GM12801 (cell line): ENCODE measurements around the gene TOR3A.

Experiments
- TF ChIP-seq, protein P1 (sequence below): IDR thresholded peaks from one replicate; pipeline ENCODE4 v1.5.1; 2011; ENCODE audit warnings: control low read depth; ENCODE audit not compliant: insufficient read length; ENCODE audit errors: extremely low read depth

TOR3A gene

DNA sequence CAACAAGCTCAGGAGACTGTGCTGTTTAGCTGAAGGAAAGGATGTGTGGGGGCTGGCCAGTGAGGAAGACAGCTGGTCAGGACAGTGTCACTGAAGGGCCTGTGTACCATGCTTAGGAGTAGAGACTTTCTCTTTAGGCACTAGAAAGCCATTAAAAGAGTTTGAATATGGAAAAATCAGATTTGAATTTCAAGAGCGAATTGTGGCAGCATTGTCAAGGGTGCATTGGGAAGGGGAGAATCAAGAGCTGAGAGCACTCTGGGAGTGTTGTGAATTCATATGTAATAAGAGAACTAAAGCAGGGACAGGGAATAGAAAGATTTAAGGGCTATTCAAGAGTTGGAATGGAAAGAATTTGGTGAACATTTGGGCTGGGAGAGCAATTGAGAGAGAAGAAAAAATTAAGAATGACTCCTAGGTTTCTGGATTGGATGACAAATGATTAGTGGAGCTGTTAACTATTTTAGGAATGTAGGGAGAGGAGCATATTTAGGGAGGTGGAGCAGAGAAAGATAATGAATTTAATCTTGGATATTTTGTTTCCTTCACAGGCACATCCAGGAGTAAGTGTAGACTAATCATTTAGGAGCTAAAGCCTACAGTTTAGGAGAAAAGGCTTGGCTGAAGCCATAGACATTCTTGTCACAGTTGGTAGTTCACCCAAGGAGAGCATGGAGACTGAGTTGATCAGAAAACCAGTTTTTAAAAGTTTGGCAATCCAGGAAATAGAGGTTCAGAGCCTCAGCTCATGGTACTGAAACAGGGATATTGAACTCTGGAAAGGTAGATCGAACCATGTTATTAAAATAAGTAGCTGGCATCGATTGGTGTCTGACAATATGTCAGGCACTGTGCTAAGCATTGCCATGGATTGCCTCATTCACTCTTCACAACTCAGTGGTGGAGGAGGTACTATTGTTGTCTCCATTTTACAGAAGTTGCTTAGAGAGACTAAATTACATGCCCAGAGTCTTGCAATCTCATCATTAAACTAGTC lies 23.1 kb upstream of the TOR3A start:
- TF ChIP-seq, protein P1, sequence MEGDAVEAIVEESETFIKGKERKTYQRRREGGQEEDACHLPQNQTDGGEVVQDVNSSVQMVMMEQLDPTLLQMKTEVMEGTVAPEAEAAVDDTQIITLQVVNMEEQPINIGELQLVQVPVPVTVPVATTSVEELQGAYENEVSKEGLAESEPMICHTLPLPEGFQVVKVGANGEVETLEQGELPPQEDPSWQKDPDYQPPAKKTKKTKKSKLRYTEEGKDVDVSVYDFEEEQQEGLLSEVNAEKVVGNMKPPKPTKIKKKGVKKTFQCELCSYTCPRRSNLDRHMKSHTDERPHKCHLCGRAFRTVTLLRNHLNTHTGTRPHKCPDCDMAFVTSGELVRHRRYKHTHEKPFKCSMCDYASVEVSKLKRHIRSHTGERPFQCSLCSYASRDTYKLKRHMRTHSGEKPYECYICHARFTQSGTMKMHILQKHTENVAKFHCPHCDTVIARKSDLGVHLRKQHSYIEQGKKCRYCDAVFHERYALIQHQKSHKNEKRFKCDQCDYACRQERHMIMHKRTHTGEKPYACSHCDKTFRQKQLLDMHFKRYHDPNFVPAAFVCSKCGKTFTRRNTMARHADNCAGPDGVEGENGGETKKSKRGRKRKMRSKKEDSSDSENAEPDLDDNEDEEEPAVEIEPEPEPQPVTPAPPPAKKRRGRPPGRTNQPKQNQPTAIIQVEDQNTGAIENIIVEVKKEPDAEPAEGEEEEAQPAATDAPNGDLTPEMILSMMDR, result no peak

DNA sequence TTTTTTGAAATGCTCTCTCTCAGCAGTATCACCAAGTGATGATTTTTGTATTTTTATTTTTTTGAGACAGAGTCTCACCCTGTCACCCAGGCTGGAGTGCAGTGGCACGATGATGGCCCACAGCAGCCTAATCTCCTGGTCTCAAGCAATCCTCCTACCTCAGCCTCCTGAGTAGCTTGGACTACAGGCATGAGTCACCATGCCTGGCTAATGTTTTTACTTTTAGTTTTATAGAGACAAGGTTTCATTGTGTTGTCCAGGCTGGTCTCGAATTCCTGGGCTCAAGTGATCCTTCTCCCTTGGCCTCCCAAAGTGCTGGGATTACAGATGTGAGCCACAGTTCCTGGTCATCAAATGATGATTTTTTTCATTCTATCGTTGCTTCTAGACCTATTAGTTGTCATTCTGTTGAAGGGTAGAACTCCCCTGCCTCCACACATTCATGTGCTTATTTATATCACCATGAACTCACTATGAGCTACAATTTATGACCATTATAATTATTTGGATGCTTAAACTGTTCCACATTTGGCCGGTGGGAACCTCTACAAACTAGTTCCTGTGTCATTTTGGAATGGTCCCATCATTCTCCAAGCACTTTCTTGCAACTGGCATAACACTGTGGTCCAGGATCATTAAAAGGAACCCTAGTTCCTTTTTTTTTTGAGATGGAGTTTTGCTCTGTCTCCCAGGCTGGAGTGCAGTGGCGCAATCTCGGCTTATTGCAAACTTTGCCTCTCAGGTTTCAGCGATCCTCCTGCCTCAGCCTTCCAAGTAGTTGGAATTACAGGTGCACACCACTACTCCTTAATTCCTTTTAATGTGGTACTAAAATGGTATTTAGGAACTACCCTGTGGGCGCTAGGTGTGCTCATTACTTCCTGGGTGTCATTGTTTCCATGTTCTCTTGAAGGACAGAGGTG lies 20.2 kb upstream of the TOR3A start:
- TF ChIP-seq, protein P1, result no peak

DNA sequence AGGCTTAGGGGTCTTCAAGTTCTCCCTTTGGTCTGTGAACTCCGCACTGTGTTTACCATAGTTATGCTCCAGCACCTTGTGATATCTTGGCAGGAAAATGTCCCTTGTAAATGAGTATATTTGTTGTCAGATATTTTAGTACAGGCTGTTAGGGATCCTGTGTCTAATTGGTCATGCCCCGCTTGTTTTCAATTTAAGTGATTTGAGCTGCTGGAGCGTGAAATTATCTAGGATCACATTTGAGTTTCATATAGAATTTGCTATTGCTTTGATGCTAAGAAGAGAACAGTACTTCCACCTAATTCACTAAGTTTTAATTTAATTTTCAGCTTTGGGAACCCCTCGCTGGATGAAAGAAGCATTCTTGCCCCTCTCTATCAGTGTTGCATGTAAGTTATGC lies 15.4 kb upstream of the TOR3A start:
- TF ChIP-seq, protein P1, result no peak

DNA sequence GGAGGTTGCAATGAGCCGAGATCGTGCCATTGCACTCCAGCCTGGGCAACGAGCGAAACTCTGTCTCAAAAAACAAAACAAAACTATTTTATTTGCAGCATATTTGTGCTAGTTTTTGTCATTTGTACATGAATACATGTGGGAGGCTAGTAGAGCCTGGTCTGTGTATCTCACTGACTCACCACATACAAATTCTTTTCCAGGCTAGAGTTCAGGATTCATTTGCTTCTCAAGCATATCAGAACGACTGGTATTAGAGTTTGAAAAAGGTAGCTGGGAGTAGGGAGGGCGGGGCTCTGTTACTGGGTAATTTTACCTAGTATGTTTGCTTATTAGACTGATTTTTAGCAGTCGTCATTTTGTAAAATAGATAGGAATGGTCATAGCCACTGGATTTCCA lies 4.5 kb upstream of the TOR3A start:
- TF ChIP-seq, protein P1, result no peak

DNA sequence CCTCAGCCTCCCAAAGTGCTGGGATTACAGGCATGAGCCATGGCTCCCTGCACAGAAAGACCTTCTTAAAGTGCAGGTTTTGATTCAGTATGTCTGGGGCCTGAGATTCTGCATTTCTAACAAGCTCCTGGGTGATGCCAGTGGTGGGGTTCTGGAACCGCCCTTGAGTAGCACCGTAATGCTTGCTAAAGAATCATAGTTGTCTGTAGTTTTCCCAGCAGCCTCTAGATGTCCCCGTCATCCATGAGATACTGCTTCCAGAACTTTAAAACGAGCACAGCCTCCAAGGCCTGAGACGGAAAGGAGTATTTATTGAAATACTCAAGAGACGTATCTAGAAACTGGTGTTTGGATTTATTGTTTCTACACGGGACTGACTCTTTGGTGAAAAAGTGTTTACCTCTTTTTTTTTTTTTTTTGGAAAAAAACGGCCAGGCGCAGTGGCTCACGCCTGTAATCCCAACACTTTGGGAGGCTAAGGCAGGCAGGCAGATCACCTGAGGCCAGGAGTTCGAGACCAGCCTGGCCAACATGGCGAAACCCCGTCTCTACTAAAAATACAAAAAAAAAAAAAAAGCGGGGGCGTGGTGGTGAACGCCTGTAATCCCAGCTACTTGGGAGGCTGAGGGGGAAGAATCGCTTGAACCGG lies 2.6 kb upstream of the TOR3A start:
- TF ChIP-seq, protein P1, result no peak

DNA sequence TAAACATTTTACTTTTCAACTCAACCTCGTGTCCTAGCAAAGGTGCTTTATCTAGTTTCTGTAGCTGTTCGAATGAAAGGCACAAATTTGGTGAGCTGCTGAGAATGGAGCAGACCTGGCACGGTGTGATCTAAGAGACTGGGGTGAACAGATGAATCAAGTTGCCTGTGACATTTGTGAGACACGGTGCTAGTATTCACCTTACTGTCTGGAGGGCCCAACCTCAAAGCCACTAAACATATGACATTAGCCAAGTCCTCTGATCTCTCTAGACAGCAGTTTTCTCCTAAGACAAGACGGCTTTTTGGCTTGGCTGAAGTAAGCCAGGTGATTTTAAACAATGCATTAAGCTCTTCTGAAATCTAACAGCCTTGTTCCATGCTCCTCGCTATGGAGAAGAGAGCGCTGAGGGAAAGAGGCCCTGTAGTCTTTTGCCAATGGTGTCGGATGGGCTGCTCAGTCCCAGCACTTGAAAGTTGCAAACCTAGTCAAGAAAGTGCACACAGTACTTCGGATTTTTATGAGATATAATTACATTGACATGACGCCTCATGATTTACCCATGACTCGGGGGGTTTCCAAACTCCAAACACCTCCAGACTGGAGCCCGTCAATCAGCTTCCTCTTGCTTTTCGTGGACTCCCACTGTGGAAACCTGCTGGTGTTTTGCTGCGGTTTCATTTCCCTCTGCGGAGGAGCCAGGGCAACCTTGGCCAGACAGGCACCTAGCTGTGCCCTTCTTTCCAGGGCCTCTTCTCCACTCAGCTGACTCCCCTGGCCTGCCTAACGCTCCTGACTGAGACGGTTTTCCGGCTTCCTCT lies 794 bp upstream of the TOR3A start:
- TF ChIP-seq, protein P1, result no peak
